Activated CD8-positive, alpha-beta memory T cell treated with anti-CD3 and anti-CD28 coated beads for 36 hours (primary cell): ENCODE results near the gene ANTKMT. TPM values are rescaled to one million over a fixed set of nuclear protein-coding genes. Genes with fewer than 3 reads are reported as not detected.
"Not testable (repeated sequence)": the region's sequence is repeated elsewhere in the genome, so short reads cannot be mapped to it uniquely, and the experiment has no call there.

Experiments
- CTCF ChIA-PET: fragments of 350-600 bp; sonication (Branson Sonifier 250); formaldehyde crosslinking; loops from one replicate; lab custom pipeline; 2021; ENCODE audit warnings: antibody characterized with exemption; lab: Charles Lee
- POLR2A ChIA-PET: fragments of 350-600 bp; sonication (Branson Sonifier 250); formaldehyde crosslinking; loops from one replicate; lab custom pipeline; 2021; ENCODE audit warnings: antibody characterized with exemption; lab: Charles Lee
- total RNA-seq, 2 experiments: library from RNA; stranded (reverse); gene quantifications; one replicate each; pipeline ENCODE4 v1.2.3, GENCODE V29; 2021

The ANTKMT gene
- total RNA-seq, 2 experiments from 2014 or later: 69.1 to 69.9 TPM

DNA sequence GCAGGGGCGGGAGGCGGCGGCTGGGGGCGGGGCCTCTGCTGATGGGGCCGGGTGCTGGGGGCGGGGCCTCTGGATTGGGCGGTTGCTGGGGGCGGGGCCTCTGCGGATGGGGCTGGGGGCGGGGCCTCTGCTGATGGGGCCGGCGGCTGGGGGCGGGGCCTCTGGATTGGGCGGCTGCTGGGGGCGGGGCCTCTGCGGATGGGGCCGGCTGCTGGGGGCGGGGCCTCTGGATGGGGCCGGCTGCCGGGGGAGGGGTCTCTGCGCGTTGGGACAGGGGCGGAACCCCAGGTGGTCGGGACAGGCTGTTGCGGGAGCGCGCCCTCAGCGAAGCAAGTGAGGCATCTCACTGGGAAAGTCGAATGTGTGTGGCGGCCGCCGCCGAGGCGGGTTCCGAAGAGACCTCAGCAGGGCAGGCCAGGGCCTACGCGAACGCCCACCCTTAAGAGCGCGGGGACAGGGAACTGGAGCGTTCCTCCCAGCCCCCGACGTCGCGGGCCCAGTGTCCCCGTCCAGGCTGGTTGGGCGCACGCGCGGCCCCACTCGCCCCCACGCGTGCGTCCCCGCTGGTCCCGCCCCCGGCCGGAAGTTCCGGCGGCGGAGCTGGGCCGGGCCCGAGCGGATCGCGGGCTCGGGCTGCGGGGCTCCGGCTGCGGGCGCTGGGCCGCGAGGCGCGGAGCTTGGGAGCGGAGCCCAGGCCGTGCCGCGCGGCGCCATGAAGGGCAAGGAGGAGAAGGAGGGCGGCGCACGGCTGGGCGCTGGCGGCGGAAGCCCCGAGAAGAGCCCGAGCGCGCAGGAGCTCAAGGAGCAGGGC lies 40.9 kb upstream of the ANTKMT start, which contains the start of gene STUB1:
Gene STUB1 (plus strand): TSS at position 597 of the 811 bp plus-strand sequence. CDS start 116 bp downstream, at position 713.
- POLR2A ChIA-PET: interaction anchor here (1.0 to 1.3 kb wide), 4 partner anchors 10 to 44 kb away, joined by 3 to 4 read pairs (median 4); partner anchors contain the start of genes ANTKMT and METTL26
- CTCF ChIA-PET: interaction anchor here (1.4 to 6.1 kb wide), 4 partner anchors 12 to 105 kb away, joined by 4 to 25 read pairs (median 4); partner anchors contain the start of genes METTL26 and RHOT2

DNA sequence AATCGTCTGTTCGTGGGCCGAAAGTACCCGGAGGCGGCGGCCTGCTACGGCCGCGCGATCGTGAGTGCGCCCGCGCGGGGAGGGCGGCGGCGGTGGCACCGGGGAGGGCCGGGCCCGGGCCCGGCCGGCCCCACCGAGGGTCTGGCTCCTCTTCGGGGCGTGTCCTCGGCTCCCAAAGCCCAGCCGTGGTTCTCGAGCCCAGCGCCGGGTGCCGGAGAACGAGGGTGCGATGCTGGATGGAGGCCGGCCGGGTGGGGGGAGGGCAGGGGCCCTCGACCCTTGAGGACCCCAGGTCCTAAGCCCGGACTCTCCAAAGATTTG lies 40.4 kb upstream of the ANTKMT start:
- ChIA-PET CTCF (interaction anchor here (1.2 to 6.1 kb wide), 5 partner anchors 9 to 105 kb away, joined by 4 to 25 read pairs (median 5); partner anchors contain the start of genes METTL26, RHOT2 and WDR24), POLR2A (interaction anchor here (1.0 to 1.3 kb wide), 2 partner anchors 9 to 44 kb away, joined by 4 read pairs; partner anchors contain the start of gene METTL26)

DNA sequence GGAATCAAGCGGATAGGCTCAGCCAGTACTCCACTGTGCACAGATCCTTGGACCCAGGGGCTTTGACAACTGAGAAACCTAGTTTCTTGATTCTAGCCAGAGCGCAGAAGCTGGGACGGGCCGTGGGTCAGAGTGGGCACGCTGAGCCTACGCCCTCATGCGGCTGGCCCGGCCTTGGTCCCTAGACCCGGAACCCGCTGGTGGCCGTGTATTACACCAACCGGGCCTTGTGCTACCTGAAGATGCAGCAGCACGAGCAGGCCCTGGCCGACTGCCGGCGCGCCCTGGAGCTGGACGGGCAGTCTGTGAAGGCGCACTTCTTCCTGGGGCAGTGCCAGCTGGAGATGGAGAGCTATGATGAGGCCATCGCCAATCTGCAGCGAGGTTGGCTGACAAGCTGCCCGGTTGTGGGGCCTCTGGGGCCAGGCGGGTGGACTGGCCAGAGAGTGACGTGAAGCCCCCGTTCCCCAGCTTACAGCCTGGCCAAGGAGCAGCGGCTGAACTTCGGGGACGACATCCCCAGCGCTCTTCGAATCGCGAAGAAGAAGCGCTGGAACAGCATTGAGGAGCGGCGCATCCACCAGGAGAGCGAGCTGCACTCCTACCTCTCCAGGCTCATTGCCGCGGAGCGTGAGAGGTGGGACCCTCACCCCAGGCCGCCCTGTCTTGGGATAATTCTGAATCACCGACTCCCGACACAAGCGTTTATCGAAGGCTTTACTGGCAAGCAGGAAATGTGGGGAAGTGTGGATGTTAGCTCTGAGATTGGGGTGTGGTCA lies 39.8 kb upstream of the ANTKMT start:
- ChIA-PET POLR2A (interaction anchor here (0.6 to 1.3 kb wide), 2 partner anchors 8 to 122 kb away, joined by 3 to 4 read pairs; no protein-coding TSS in a partner anchor), CTCF (interaction anchor here (1.2 to 6.1 kb wide), 5 partner anchors 9 to 104 kb away, joined by 4 to 25 read pairs (median 5); partner anchors contain the start of genes METTL26, RHOT2 and WDR24)

DNA sequence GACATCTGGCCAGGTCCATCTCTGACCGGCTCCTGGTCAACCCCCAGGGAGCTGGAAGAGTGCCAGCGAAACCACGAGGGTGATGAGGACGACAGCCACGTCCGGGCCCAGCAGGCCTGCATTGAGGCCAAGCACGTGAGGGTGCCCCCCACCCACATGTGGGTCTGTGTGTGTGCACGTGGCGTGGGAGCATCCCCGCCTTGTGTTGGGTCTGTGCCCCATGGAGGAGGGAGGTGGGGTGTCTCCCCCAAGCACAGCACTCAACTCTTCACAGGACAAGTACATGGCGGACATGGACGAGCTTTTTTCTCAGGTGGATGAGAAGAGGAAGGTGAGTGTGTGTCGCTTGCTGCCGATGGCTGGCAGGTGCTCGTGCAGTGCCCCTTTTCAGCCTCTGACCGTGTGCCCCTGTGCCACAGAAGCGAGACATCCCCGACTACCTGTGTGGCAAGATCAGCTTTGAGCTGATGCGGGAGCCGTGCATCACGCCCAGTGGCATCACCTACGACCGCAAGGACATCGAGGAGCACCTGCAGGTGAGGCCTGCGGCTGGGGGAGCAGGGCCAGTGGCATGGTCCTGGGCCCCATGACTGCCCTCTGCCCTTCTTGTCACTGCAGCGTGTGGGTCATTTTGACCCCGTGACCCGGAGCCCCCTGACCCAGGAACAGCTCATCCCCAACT lies 39.1 kb upstream of the ANTKMT start:
- ChIA-PET POLR2A (interaction anchor here (0.6 to 1.0 kb wide), 2 partner anchors 33 to 122 kb away, joined by 3 read pairs; partner anchors contain the start of gene WDR90), CTCF (interaction anchor here (1.0 to 6.1 kb wide), 5 partner anchors 8 to 46 kb away, joined by 3 to 25 read pairs (median 5); partner anchors contain the start of genes METTL26, RHOT2 and WDR24)

DNA sequence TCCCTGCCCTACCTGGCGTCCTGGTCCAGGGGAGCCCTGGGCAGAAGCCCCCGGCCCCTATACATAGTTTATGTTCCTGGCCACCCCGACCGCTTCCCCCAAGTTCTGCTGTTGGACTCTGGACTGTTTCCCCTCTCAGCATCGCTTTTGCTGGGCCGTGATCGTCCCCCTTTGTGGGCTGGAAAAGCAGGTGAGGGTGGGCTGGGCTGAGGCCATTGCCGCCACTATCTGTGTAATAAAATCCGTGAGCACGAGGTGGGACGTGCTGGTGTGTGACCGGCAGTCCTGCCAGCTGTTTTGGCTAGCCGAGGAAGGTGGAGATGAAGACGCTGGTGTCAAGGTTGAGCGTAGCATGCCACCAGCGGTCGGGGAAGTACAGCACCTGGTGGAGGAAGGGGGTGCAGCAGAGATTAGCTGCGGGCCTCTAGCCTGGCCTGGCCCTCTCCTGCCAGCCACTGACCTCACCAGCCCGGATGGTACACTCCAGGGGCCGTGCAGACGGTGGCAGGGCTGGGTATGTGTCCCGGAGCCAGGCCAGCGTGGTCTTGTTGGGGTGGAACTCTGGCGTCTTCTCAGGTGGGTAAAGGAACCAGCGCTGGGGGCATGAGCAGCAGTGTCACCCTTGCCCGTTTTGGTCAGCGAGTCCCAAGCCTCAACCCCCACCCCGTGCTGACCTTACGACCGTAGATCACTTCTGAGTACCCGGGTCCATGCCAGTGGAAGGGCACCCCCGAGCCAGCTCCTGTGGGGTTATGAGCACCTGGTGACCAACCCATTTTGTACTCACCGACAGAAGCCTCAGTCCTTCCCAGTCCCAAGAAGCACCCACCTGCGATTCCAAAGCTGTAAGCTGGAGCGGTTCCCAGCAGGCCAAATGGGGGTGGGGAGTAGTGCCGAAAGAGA lies 38.2 kb upstream of the ANTKMT start:
- POLR2A ChIA-PET: interaction anchor here (0.6 to 1.0 kb wide), 2 partner anchors 34 to 37 kb away, joined by 3 read pairs; partner anchors contain the start of gene WDR90
- CTCF ChIA-PET: interaction anchor here (1.0 to 1.7 kb wide), 3 partner anchors 13 to 21 kb away, joined by 3 to 4 read pairs (median 3); partner anchors contain the start of gene RHOT2

DNA sequence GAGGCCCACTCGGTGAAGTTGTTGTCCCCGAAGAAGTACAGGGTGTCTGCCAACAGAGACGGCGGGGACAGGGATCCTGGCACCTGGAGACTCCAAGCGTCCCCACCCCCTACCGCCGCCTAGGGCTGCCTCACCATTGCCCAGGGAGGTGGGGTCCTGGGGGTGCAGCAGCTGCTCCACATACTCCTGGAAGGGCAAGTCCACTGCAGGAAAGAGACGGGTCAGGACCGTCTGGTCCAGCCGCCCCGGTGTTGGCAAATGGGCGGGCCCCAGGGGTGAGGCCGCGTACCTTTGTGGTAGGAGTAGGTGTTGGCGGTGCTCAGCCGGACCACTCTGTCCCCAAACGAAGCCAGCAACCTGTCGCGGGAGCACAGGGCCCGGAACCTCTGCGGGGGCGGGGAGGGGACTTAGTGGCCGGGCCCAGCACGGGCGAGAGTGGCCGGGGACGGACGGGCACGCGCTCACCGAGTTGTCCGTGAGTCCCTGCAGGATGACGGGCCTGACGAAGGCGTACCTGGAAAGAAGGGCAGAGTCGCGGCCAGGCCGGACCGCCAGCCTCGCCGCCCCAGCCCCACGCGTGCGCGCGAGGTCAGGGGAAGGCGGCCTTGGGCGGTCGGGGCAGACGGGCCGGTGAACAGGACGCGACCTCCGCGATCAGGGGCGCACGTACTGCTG lies 37.4 kb upstream of the ANTKMT start:
- ChIA-PET CTCF (interaction anchor here (0.9 to 1.7 kb wide), 4 partner anchors 12 to 30 kb away, joined by 3 to 4 read pairs (median 3); no protein-coding TSS in a partner anchor), POLR2A (interaction anchor here (0.6 to 1.2 kb wide), 2 partner anchors 15 to 36 kb away, joined by 3 read pairs; no protein-coding TSS in a partner anchor)

DNA sequence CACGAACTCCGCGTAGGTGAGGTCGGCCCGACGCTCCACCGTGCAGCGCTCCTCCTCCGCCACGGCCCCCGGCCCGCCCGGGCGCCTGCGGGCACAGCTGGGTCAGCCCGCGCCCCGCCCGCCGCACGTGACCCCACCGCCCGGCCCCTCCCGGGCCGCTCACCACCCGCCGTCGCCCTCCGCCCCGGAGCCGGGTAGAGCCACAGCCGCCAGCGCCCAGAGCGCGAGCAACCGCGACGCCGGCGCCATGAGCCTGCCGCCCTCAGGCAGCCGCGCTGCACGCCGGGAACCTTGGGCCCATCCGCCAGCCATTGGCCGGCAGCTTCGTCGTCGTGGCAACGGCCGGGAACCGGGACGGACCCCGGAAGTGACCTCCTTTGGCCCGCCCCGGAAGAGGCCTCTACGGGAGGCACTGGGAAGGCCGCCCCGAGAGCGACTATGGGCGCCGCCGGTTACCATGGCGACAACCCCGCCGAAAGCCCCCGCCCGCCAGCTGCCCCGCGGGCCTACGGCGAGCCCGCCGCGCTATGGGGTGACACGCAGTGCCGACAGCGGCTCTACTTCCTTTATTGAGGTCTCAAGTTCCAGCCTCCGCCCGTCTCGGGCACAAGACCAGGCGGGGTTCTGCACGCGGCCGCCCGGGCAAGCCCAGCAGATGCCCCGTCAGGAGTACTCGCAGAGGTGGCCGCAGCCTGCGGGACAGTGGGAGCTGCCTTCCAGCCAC lies 36.7 kb upstream of the ANTKMT start, which contains the start of gene JMJD8:
Gene JMJD8 (minus strand): TSS at position 264 of the 724 bp plus-strand sequence. CDS start 15 bp downstream, at position 249.
- ChIA-PET POLR2A (interaction anchor here (0.8 to 1.2 kb wide), 2 partner anchors 15 to 52 kb away, joined by 3 read pairs; no protein-coding TSS in a partner anchor), CTCF (interaction anchor here (0.9 to 1.7 kb wide), 4 partner anchors 11 to 29 kb away, joined by 3 to 4 read pairs (median 3); no protein-coding TSS in a partner anchor)

DNA sequence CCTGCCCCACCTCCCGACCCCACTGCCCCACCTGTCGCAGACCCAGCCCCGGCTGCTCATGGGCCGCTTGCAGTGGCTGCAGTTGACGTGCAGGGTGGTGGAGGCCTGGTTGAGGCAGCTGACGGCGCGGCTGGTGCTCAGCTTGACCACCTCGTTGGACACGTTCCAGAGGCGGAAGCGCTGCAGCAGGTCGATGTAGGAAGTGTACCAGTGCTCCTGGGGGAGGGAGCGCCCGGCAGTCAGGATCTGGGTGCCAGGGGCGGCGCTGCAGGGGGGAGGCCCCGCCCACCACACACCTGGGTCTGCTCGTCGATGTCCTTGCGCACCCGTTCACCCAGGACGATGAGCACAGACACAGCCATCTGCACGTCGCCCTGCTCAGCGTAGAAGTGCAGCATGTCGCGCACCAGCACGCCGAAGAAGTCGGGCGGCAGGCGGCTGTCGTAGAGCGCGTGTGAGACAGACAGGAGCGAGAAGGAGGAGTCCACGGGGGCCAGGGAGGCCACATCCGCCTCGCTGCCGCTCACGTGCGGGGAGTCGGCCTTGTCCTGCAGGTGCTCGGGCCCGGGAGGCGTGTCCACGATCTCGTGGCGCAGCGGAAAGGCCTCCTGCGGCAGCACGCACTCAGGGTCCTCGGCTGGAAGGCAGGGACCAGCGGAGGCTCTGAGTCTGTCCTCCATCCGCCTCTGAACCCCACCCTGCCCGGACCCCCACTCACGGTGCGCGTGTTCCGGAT lies 35.8 kb upstream of the ANTKMT start:
- ChIA-PET CTCF (interaction anchor here (1.1 kb wide), 1 partner anchor 28 kb away, joined by 3 read pairs; no protein-coding TSS in a partner anchor), POLR2A (interaction anchor here (0.8 to 1.2 kb wide), 2 partner anchors 16 to 51 kb away, joined by 3 read pairs; no protein-coding TSS in a partner anchor)

DNA sequence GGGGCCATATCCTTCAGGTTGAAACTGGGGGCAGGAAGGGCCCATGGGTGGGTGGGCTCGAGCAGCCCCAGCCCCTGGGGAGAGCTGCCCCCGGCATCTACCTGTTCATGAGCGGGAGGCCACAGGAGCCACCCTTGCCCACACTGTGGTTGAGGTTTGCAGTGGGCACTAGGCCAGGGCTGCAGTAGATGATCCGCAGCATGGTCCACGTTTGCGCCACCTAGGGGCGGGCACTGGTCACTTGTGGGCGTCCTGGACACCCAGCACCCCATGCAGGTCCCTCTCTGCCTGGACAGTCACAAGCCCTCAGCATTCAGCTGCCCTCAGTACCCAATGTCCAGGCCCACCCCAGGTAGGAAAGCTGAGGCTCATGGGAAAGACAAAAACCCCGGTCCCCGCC lies 35.0 kb upstream of the ANTKMT start:
- ChIA-PET CTCF (no interaction called here), POLR2A (no interaction called here)

DNA sequence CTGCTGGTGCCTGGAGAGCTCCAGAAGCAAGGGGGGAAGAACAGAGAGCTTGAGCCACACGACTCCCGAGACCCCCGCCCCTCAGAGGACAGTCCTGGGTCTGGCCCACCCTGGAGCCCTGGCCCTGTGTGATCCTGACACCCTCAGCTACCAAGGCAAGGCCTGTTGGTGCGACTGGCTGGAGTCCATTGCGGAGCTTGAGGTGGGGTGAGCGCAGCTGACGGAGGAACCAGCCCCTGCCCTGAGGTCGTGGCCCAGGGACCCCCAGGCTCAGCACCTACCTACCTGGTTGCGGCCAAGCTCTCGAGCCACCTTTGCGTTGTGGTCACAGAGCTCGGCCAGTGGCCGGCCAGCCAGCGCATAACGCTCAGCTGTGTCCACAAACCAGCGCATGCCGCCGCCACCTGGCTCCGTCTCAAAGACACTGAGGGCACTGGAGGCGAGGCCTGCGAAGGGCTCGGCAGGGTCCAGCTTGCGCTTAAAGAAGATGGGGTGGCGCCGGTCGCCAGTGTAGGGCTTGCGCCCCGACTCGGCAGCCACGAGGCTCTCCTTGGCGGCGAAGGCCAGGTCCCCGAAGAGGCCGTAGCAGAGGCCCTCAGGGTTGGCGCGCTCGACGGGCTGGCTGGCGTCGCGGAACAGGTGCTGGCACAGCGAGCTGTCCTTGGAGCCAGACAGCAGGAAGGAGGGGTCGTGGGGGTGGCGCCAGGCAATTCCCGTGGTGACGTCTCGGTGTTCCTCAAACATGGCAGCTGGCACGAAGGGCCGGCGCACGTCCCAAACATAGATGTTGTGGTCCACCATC lies 34.3 kb upstream of the ANTKMT start:
- POLR2A ChIA-PET: no interaction called here
- CTCF ChIA-PET: no interaction called here

DNA sequence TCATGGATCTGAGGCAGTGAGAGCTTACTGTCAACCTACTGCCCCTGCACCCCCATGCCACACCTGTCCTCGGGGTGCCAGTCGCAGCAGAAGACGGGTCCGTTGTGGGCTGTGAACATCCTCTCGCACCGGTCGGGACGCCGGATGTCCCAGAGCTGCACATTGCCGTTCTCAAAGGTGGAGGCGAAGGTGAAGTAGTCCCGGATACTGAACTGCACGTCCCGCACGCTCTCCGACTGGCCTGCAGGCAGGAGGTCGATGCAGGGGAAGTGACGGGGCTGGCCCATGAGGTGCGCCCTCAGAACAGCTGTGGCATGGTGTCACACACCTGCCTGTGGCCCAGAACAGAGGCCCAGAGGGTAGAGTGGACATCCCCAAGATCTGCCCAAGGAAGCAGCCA lies 33.4 kb upstream of the ANTKMT start:
- CTCF ChIA-PET: no interaction called here
- POLR2A ChIA-PET: no interaction called here

DNA sequence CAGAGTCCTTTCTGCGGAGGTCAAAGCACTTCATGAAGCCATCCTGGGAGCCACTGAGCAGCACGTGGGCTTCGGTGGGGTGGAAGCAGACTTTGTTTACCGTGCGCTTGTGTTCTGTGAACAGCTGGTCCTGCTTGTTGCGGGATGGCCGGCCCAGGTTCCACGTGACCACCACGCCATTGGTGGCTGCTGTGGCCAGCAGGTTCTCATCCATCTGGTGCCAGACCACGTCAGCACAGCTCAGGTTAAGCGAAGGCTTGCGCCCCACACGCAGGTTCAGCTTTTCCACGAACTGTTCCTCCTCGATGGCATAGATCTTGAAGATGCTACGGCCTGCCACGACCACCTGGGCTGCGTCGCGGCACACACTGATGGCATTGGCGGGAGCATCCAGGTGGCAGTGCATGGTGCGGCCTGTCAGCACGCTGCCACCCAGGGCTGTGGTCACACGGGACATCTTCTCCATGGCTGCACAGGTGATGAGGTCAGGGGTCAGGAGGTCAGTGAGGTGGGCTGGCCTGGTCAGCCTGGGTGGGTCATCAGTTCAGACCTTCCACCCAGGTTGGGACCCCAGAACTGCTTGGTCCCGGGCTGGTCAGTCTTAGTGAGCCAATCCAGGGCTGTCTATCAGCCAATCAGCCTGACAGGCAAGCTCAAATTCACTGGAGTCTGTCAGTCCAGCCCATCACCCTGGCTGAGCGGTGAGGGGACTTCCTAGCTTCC lies 31.6 kb upstream of the ANTKMT start:
- CTCF ChIA-PET: interaction anchor here (0.6 to 2.0 kb wide), 4 partner anchors 8 to 35 kb away, joined by 3 to 9 read pairs (median 4); partner anchors contain the start of gene ANTKMT
- POLR2A ChIA-PET: interaction anchor here (0.8 to 0.9 kb wide), 2 partner anchors 9 to 109 kb away, joined by 3 to 4 read pairs; partner anchors contain the start of gene STUB1

DNA sequence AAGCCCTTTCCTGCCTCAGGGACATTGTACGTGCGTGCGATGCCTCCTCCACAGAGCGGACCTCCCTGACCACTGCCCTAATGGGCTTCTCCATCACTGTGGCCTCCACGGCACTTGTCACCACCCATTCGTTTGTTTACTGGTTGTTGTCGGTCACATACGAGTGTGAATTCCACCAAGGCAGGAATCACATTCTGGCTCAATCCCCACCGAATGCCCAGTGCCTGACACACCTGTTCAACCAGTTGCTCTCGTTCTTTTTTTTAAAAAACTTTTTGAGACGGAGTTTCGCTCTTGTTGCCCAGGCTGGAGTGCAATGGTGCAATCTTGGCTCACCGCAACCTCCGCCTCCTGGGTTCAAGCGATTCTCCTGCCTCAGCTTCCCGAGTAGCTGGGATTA lies 29.7 kb upstream of the ANTKMT start:
- POLR2A ChIA-PET, CTCF ChIA-PET: not testable (repeated sequence)
